Measurements from ENCODE around the gene TBL3. TPM values are rescaled to one million over a fixed set of nuclear protein-coding genes. Genes with fewer than 3 reads are reported as not detected.
A peak's percentile ranks its signal among the peaks of the same experiment; 100 is the strongest.
"Not testable (repeated sequence)": the region's sequence is repeated elsewhere in the genome, so short reads cannot be mapped to it uniquely, and the experiment has no call there.

TBL3 gene
- polyA plus RNA-seq, 2 of the 4 experiments (the other 2 are of a cell fraction): 21.9 to 42.8 TPM

DNA sequence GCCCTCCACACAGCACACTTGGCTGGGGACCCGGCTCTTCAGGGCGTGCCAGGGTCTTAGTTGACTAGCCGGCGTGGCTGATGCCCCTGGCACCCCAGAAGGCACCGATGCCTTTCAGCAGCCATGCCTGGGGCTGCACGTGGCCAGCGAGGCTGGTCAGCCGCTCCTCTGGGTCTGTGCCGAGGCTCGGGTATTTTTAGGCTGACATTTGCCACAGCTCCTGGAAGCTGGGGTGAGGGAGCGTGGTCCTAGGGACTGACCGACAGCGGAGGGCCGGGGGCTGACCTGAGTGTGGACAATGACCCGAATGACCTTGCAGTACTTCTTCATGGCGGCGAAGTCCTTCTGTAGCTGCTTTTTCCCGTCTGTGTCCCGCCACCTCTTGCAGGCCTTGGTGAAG, 21.3 kb upstream of the TBL3 start:
- no peak for DNase-seq (ENCODE audit: low read depth in 1 of 2, low spot score in 1 of 2)
- ChIA-PET CTCF (interaction anchor here (0.5 to 2.0 kb wide), 5 partner anchors 9 to 105 kb away, joined by 3 to 7 read pairs (median 3); partner anchors contain the start of gene NDUFB10), POLR2A (interaction anchor here (3.2 kb wide), 1 partner anchor 14 kb away, joined by 18 read pairs; the partner anchor contains the start of gene RPS2)
- no peak for FAIRE-seq
- Histone ChIP-seq H3K4me1 (no peaks in the 10 kb centered on the region), H3K9me3 (no peaks in the 10 kb centered on the region), H3K4me2 (no peak overlapping the region), H3K4me3 (no peak overlapping the region), H3K27ac (no peak overlapping the region)
- TF ChIP-seq HOXB5 (CRISPR knock-in tag; IDR thresholded peaks at IDR 0.05) (no peak), MAZ (IDR thresholded peaks at IDR 0.05; ENCODE audit: borderline replicate concordance, low read depth, low read length) (no peak), KDM5A (IDR thresholded peaks at IDR 0.05) (no peak), RARB (CRISPR knock-in tag; IDR thresholded peaks at IDR 0.05) (no peak), TFCP2L1 (CRISPR knock-in tag; IDR thresholded peaks at IDR 0.05) (no peak), RNF2 (IDR thresholded peaks at IDR 0.05; ENCODE audit: borderline replicate concordance, low read depth) (no peak), ZSCAN20 (CRISPR knock-in tag; IDR thresholded peaks at IDR 0.05) (no peak), HOXA7 (CRISPR knock-in tag; IDR thresholded peaks at IDR 0.05) (no peak), JUN (IDR thresholded peaks at IDR 0.05) (no peak), SMC3 (IDR thresholded peaks at IDR 0.05) (no peak), ESRRA (IDR thresholded peaks at IDR 0.05; ENCODE audit: borderline replicate concordance, low read length) (no peak), EP300 (IDR thresholded peaks at IDR 0.05) (no peak), NFE2L2 (conservative IDR thresholded peaks at IDR 0.05; ENCODE audit: low read length) (no peak), CBX2 (IDR thresholded peaks at IDR 0.05; ENCODE audit: borderline replicate concordance, low read depth) (no peak), POLR2A (IDR thresholded peaks at IDR 0.05; ENCODE audit: low read length) (no peak)
- TF ChIP-seq, protein P1, sequence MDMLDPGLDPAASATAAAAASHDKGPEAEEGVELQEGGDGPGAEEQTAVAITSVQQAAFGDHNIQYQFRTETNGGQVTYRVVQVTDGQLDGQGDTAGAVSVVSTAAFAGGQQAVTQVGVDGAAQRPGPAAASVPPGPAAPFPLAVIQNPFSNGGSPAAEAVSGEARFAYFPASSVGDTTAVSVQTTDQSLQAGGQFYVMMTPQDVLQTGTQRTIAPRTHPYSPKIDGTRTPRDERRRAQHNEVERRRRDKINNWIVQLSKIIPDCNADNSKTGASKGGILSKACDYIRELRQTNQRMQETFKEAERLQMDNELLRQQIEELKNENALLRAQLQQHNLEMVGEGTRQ (IDR thresholded peaks at IDR 0.05): no peak
- WGBS (ENCODE audit: missing lambda C conversion rate): 87% methylated on average over 19 of the region's 19 CpGs
- peak; percentile 12; a peak in 3 of 6 replicates for ATAC-seq

DNA sequence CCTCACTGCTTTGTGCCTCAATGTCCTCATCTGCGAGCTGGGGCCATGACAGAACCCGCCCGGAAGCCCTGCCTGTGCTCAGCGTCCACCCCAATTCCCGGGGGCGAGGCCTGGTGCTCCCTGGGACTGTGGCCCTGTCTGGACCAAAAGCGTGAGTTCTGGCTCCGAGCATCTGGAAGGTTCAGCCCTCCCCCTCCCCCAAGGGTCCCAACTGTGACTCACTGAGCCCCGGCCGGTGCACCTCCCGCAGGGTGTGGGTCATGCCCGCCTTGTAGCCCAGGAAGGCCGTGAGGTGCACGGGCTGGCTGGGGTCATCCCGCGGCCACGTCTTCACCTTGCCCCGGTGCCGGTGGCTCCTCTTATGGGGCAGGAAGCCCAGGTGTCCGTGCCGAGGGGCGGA, 18.1 kb upstream of the TBL3 start:
- TF ChIP-seq CBX8 (IDR thresholded peaks at IDR 0.05): no peak
- no peak overlapping the region for H3K4me3 ChIP-seq
- no peak overlapping the region for H3K27ac ChIP-seq
- ATAC-seq (no peak), FAIRE-seq (no peak), DNase-seq (ENCODE audit: low read depth in 1 of 2, low spot score in 1 of 2) (no peak)
- H3K4me2 ChIP-seq: no peak overlapping the region
- POLR2A ChIA-PET: interaction anchor here (1.6 kb wide), 1 partner anchor 11 kb away, joined by 3 read pairs; the partner anchor contains the start of gene MSRB1
- H3K4me1 ChIP-seq: peaks cover under 1% of the 10 kb centered on the region; the same call in 1 of the 3 replicates
- no peaks in the 10 kb centered on the region for H3K9me3 ChIP-seq
- CTCF ChIA-PET: interaction anchor here (0.9 to 2.6 kb wide), 5 partner anchors 10 to 90 kb away, joined by 3 to 7 read pairs (median 5); no protein-coding TSS in a partner anchor
- WGBS (ENCODE audit: missing lambda C conversion rate): 92% methylated on average over 4 of the region's 22 CpGs

DNA sequence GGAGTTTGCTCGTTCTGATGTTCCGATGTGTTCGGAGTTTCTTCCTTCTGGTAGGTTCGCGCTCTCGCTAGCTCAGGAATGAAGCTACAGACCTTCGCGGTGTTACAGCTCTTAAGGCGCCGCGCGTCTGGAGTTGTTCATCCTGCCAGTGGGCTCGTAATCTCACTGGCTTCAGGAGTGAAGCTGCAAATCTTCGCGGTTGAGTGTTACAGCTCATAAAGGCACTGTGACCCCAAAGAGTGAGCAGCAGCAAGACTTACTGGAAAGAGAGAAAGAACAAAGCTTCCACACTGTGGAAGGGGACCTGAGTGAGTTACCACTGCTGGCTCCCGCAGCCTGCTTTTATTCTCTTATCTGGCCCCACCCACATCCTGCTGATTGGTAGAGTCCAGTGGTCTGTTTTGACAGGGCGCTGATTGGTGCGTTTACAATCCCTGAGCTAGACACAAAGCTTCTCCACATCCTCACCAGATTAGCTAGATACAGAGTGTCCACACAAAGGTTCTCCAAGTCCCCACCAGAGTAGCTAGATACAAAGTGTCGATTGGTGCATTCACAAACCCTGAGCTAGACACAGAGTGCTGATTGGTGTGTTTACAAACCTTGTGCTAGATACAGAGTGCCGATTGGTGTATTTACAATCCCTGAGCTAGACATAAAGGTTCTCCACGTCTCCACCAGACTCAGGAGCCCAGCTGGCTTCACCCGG, 14.3 kb upstream of the TBL3 start:
- H3K27ac ChIP-seq; POLR2A ChIA-PET; H3K4me2 ChIP-seq; H3K9me3 ChIP-seq; ATAC-seq; FAIRE-seq; H3K4me3 ChIP-seq; DNase-seq (ENCODE audit: low read depth in 1 of 2, low spot score in 1 of 2): not testable (repeated sequence)
- H3K4me1 ChIP-seq: peaks cover 27% of the 10 kb centered on the region
- WGBS (ENCODE audit: missing lambda C conversion rate): 89% methylated on average over 22 of the region's 22 CpGs
- CTCF ChIA-PET: interaction anchor here (0.5 to 3.0 kb wide), 9 partner anchors 11 to 183 kb away, joined by 3 to 8 read pairs (median 3); partner anchors contain the start of gene MSRB1

DNA sequence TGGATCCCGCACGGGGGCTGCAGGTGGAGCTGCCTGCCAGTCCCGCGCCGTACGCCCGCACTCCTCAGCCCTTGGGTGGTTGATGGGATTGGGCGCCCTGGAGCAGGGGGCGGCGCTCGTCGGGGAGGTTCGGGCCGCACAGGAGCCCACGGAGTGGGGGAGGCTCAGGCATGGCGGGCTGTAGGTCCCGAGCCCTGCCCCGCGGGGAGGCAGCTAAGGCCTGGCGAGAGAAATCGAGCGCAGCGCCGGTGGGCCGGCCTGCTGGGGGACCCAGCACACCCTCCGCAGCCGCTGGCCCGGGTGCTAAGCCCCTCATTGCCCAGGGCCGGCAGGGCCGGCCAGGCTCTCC, 13.7 kb upstream of the TBL3 start:
- H3K27ac ChIP-seq; ATAC-seq; H3K9me3 ChIP-seq; DNase-seq (ENCODE audit: low read depth in 1 of 2, low spot score in 1 of 2); H3K4me2 ChIP-seq; FAIRE-seq; POLR2A ChIA-PET; H3K4me3 ChIP-seq: not testable (repeated sequence)
- H3K4me1 ChIP-seq: peaks cover 30% of the 10 kb centered on the region
- WGBS (ENCODE audit: missing lambda C conversion rate): 94% methylated on average over 11 of the region's 30 CpGs
- CTCF ChIA-PET: interaction anchor here (0.8 to 3.0 kb wide), 8 partner anchors 12 to 182 kb away, joined by 3 to 8 read pairs (median 4); partner anchors contain the start of genes GFER and MSRB1
